GM19099 (cell line): ENCODE measurements around the gene ZSWIM8.

Experiments used
- POLR2A ChIP-seq: IDR thresholded peaks from 3 replicates; pipeline ENCODE4 v1.6.1; 2011; ENCODE audit warnings: low read depth; ENCODE audit not compliant: insufficient read length; ENCODE audit errors: extremely low read depth

Gene ZSWIM8

DNA sequence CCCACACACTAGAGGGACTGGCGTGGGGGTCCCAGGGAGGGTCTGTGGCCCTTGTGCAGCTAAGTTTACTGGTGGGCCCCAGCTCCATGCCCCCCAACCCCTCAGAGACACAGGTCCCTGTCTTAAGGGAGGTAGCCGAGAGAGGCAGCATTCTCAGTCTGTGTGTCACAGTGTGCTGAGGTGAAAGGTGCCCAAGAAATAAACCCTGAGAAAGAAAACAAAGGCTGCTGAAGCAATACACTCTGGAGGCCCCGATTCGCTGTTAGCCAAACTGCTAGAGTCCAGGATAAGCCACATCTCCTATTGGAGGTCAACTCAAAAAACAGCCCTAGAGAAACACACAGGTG, 54.6 kb downstream of the ZSWIM8 start:
- TF ChIP-seq POLR2A = no peak

DNA sequence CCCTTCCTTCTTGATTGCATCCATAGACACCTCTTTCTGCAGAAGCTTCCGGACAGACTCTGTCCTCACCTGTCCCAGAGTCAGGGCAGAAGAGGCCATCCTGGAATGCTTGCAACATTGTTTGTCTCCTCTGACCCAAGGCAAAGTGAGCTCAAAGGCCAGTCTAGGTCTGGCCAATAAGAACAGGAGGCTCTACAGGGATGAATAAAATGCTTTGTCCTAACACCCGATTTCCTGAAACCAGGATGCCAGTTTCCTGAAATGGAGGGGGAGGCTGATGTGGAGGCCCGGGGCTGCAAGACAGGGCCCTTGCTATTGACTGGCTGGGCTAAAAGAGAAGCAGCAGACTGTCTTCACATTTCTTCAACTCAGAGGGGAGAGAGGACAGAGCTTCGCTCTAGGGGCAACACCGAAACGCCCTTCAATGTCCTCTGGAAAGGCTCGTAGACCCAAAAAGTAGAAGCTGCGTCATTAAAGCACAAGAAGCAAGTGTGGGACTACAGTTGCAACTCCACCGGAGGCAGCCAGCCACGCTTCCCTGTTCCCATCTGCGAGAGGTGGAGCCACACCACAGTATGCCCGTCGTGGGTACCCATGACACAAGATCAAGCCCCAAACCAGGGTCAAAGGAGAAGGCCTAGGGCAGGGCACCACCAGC, 55.1 kb downstream of the ZSWIM8 start:
- TF ChIP-seq POLR2A = no peak

DNA sequence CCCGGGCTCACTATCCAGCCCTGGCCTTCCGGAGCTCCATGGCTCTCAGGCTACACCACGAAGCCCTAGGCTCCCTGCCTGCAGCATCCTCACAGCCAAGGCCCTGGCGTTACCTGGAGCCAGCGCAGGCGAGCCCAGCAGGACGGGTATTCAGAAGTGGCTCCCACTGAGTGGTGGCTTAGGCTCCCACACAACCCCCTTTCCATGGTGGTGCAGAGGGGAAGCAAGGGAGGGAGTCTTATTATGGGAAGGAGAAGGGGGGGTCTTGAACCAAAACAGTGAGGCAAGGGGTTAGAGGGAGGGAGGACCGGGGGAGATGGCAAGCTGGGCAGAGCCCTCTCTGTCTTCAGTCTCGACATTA, 55.6 kb downstream of the ZSWIM8 start:
- TF ChIP-seq POLR2A = no peak

DNA sequence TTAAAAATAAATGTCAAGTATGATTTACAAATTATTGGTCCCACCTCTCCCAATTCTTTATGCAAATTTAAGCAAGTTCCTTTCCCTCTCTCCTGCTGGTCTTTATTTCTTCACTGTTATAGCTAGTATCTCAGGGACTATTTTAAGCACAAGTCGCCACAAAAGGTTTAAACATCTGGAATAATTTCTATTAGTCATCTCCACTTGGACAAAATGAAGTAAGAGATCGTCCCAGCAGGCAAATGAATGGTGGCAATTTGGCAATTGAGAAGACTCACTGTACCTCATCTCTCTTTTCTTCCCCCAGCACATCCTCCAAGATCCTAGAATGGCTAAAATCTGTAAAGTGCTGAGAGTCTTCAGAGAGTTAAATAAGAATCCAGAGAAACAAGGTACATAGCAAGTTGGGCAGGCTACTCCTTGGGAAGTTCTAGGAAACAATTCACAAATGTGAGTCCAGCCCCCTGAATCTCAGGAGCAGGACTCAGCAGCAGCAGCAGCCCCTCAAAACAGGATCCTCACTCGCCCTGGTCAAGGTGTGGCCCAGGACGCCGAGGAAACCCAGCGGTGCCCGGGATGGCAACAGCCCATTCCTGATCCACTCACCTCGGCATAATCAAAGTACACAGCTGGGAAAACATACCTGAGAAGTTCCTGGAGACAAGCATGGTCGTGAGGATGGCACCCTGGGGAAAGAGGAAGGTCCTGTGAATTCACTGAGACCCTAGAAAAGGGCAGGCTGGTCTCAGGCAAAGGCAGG, 56.3 kb downstream of the ZSWIM8 start:
- no peak for TF ChIP-seq POLR2A

DNA sequence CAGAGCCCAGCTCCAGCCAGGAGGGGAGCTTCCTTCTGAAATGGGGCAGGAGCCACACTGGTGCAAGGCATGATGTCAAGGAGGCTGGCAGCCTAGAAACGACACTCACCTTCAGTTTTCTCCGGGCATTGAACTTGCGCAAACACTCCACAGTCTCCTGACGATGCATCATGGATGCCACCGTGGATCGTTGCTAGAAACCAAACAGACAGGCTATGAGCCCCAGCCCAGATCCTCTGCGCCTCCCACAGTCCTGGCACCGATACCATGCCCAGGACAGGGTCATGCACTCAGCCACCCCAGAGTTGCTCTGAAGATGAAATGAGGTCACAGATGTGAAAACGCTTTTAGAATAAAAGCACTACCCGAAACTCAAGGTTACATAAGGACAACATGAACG, 56.9 kb downstream of the ZSWIM8 start:
- TF ChIP-seq POLR2A = no peak

DNA sequence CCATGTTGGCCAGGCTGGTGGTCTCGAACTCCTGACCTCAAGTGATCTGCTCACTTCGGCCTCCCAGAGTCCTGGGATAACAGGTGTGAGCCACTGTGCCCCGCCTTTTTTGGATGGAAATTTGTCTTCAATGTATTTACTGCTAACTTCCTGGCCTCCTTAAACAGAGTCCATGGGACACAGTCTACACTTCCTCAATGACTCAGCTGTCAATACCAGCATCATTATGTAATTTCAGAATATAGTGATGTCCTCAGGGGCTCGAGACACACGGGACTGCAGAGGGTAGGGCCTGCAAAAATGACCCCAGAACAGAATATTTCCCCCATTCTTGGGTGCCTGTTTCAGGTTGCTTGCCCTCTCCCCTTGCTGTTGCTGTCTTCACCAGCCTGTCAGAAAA, 57.9 kb downstream of the ZSWIM8 start:
- TF ChIP-seq POLR2A = no peak

DNA sequence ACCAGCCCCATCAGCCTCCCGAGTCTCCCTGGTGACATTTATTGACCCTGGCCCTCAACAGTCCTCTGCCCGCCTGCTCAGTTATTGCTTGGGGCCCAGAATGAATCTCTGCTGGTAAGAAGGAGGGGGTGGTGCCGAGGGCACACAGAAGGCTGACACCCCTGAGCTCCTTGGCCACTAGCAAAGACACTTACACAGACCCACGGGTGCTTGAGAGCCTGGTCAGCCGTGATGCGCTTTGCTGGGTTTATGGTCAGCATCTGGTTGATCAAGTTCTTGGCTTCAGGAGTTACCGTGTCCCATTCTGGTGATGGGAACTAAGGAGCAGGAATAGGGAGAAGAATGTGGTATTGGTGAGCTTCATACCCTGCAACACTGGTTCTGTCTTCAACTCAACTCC, 61.6 kb downstream of the ZSWIM8 start:
- TF ChIP-seq POLR2A = no peak

DNA sequence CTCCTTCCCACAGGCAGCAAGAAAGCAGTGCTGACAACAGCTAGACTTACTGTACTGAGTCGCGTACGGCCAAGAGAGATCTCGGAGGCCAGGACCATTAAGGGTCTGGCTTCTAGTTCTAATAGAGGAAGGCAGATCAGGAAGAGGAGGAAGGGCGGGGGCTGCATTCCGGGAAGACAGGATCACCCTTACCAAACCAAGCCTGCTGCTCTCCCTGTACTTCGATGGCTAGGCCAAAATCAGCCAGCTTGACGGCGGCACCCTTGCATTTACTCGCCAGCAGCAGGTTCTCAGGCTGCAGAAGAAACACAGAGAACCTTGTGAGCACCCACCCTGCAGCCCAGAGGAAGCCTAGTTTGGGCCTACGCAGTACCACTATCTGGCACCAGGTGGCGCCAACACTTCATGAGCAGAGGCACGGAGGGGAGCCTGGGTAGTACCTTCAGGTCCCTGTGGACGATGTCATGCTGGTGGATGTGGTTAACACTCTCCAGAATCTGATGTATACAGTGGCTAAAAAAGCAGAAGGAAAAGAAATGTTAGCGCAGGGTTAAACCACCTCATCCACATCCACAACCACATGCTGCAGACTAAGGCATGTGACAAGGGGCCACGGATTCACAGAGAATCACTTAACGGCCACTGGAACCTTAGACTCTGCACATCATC, 63.5 kb downstream of the ZSWIM8 start:
- no peak for TF ChIP-seq POLR2A

DNA sequence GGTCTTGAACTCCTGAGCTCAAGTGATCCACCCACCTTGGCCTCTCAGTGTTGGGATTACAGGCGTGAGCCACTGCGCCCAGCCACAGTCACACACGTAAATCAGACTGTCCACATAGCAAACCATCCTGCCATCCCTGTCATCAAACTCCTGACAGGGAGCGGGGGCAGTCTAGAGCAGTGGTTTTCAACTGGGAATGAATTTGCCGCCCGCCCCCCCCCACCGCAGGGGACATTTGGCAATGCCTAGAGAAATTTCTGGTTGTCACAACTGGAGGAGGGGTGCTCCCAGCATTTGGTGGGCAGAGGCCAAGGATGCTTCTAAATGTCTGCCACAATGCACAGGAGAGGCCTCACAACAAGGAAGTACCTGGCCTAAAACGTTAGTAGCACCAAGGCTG, 64.8 kb downstream of the ZSWIM8 start:
- TF ChIP-seq POLR2A = no peak

DNA sequence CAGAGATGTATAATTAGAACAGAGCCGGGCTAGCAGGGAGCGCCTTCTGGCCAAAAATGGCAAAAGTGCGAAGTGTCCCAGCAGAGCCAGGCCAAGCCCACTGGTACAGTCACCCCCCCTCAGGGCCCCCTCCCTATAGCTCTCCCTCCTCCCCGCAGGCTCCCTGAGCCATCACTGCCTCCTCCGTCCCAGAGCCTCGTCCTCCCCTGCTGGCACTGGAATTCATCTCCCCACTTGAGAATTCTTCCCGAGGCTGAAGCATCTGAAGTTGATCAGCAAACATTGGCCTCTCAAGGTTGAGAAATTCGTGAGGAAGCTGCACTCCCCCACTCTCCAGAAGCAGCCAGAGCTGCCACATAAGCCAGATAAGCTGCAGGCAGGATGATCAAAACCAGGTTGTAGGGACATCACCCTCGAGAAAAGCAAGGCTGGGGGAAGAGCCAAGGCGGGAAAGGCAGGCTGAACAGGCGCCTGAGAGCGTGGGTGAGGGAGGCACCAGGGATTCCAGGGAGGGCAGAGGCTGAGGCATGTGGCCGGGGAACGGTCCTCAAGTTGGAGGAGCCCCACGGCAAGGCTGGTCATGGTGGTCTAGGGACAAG, 65.6 kb downstream of the ZSWIM8 start:
- TF ChIP-seq POLR2A = no peak
